Fibroblast of lung (primary cell): Measurements from ENCODE around the gene ATOH8. TPM values are rescaled to one million over a fixed set of nuclear protein-coding genes. Genes with fewer than 3 reads are reported as not detected.
A peak's percentile ranks its signal among the peaks of the same experiment; 100 is the strongest.

Experiments
- DNase-seq, 2 donors: peaks; one replicate each; pipeline versions ENCODE4 v3.0.0 to v3.0.0-alpha.2; 2010; ENCODE audit warnings: low read depth in 2 of 2
- H2AFZ ChIP-seq: 2 replicates; pipeline ENCODE4 v1.5.1; 2012; ENCODE audit warnings: low read length, control low read depth, inconsistent platforms
- H3K27ac ChIP-seq: 2 replicates; pipeline ENCODE4 v1.5.1; 2011; ENCODE audit warnings: low read length, control low read depth; ENCODE audit not compliant: insufficient read depth
- H3K27me3 ChIP-seq: 2 replicates; pipeline ENCODE4 v1.5.1; 2011; ENCODE audit warnings: mild to moderate bottlenecking, low read length; ENCODE audit not compliant: control insufficient read depth, insufficient read depth
- H3K36me3 ChIP-seq: 2 replicates; pipeline ENCODE4 v1.5.1; 2011; ENCODE audit warnings: low read length; ENCODE audit not compliant: control insufficient read depth, insufficient read depth
- H3K4me1 ChIP-seq: 2 replicates; pipeline ENCODE4 v1.5.1; 2011; ENCODE audit warnings: low read length; ENCODE audit not compliant: control insufficient read depth, insufficient read depth; ENCODE audit errors: extremely low read depth
- H3K4me2 ChIP-seq: 2 replicates; pipeline ENCODE4 v1.5.1; 2011; ENCODE audit warnings: low read length, control low read depth; ENCODE audit not compliant: insufficient read depth; ENCODE audit errors: extremely low read depth
- H3K4me3 ChIP-seq, 4 experiments: fragments of 200-600 bp in 1 of 4; sonication (generic) in 1 of 4; replicated peaks in 1 of 4; 2 replicates each; pipeline ENCODE4 v1.5.1; 2011 to 2016; ENCODE audit warnings: low read length in 4 of 4, low read depth in 3 of 4, mild to moderate bottlenecking in 3 of 4, control low read depth in 2 of 4, inconsistent platforms in 1 of 4, mixed read lengths in 1 of 4; ENCODE audit not compliant: insufficient read depth in 1 of 4; ENCODE audit errors: control extremely low read depth in 1 of 4
- H3K79me2 ChIP-seq: 2 replicates; pipeline ENCODE4 v1.5.1; 2012; ENCODE audit warnings: mild to moderate bottlenecking, low read length, inconsistent platforms; ENCODE audit not compliant: control insufficient read depth, insufficient read depth
- H3K9ac ChIP-seq: 2 replicates; pipeline ENCODE4 v1.5.1; 2011; ENCODE audit warnings: mild to moderate bottlenecking, low read length, control low read depth; ENCODE audit not compliant: insufficient read depth
- H3K9me3 ChIP-seq: 2 replicates; pipeline ENCODE4 v1.5.1; 2012; ENCODE audit warnings: low read depth, low read length; ENCODE audit not compliant: control insufficient read depth, insufficient read depth
- H4K20me1 ChIP-seq: 2 replicates; pipeline ENCODE4 v1.5.1; 2011; ENCODE audit warnings: low read length; ENCODE audit not compliant: control insufficient read depth, insufficient read depth; ENCODE audit errors: extremely low read depth
- CTCF ChIP-seq, 2 donors: IDR thresholded peaks in 1 of 2; conservative IDR thresholded peaks in 1 of 2; 1 replicate in 1 of 2; 2 replicates in 1 of 2; pipeline ENCODE4 v1.5.1; 2011 to 2012; ENCODE audit warnings: low read length in 2 of 2, control low read depth in 1 of 2, inconsistent platforms in 1 of 2, low read depth in 1 of 2, mild to moderate bottlenecking in 1 of 2
- EZH2 ChIP-seq: IDR thresholded peaks from 2 replicates; pipeline ENCODE4 v1.5.1; 2012; ENCODE audit warnings: low read length, control low read depth, mild to moderate bottlenecking; ENCODE audit errors: missing control alignments
- polyA plus RNA-seq, 2 donors: library from polyadenylated mRNA; depleted of rRNA in 1 of 2; stranded (reverse) in 1 of 2; unstranded in 1 of 2; fragments of >200 nt; gene quantifications; 2 replicates each; pipeline ENCODE4 v1.2.1, GENCODE V29; 2011 to 2012; ENCODE audit warnings: missing spikeins in 1 of 2
- total RNA-seq: library from RNA; depleted of rRNA; stranded (reverse); fragments of >200 nt; gene quantifications from 2 replicates; pipeline ENCODE4 v1.2.1, GENCODE V29; 2014

ATOH8 gene
- total and polyA plus RNA-seq, 2 donors (not counting 1 experiment from before 2014, with no cell fraction given) = 5.6 to 19.2 TPM

- Histone ChIP-seq H4K20me1 (no peaks in the 10 kb centered on the region), H3K27me3 (no peaks in the 10 kb centered on the region), H3K9me3 (no peaks in the 10 kb centered on the region), H3K4me3 (no peak overlapping the region), H2AFZ (no peak overlapping the region), H3K4me2 (no peak overlapping the region), H3K79me2 (no peaks in the 10 kb centered on the region), H3K36me3 (no peaks in the 10 kb centered on the region), H3K4me1 (peaks cover 15% of the 10 kb centered on the region), H3K27ac (peak overlapping the region; percentile 1), H3K9ac (no peak overlapping the region)
- no peak for TF ChIP-seq CTCF (conservative IDR thresholded peaks at IDR 0.05 in 1 of 2, IDR thresholded peaks at IDR 0.05 in 1 of 2; ENCODE audit: low read depth in 1 of 2, low read length in 2 of 2)
- no peak for TF ChIP-seq EZH2
- peak; percentile 98 to 99 for DNase-seq
Observed at GRCh38 chr2:85705680-85706039, 48.1 kb upstream of the ATOH8 start.

DNA sequence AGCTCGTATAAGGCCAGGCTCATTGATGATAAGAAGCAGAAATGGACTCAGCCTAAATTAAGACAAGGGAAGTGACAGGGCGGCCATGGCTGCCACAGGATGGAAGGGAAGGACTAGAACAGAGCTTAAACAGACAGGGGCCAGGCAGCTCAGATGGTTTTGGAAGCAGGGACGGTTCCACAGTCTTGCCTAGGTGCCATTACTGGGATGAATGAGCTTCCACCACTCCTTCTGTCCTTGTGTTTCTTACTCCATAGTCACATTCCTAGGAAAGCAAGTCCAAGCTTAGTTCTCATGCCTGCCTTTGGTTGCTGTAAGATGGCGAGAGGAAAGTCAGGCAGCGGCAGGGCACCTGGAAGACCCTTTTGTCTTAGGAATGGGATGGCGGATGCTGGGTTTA lies 47.7 kb upstream of the ATOH8 start:
- Histone ChIP-seq H2AFZ (no peak overlapping the region), H4K20me1 (no peaks in the 10 kb centered on the region), H3K27ac (no peak overlapping the region), H3K36me3 (no peaks in the 10 kb centered on the region), H3K27me3 (no peaks in the 10 kb centered on the region), H3K4me2 (no peak overlapping the region), H3K4me1 (peaks cover 18% of the 10 kb centered on the region), H3K79me2 (no peaks in the 10 kb centered on the region), H3K4me3 (no peak overlapping the region), H3K9me3 (no peaks in the 10 kb centered on the region), H3K9ac (no peak overlapping the region)
- no peak for TF ChIP-seq EZH2
- TF ChIP-seq CTCF (conservative IDR thresholded peaks at IDR 0.05 in 1 of 2, IDR thresholded peaks at IDR 0.05 in 1 of 2; ENCODE audit: low read depth in 1 of 2, low read length in 2 of 2) = no peak
- no peak for DNase-seq

- TF ChIP-seq EZH2 = no peak
- no peak for TF ChIP-seq CTCF (conservative IDR thresholded peaks at IDR 0.05 in 1 of 2, IDR thresholded peaks at IDR 0.05 in 1 of 2; ENCODE audit: low read depth in 1 of 2, low read length in 2 of 2)
- H3K79me2 ChIP-seq = no peaks in the 10 kb centered on the region
- DNase-seq = no peak
- no peak overlapping the region for H2AFZ ChIP-seq
- no peak overlapping the region for H3K9ac ChIP-seq
- no peak overlapping the region for H3K4me2 ChIP-seq
- no peak overlapping the region for H3K4me3 ChIP-seq
- H3K9me3 ChIP-seq = no peaks in the 10 kb centered on the region
- no peaks in the 10 kb centered on the region for H4K20me1 ChIP-seq
- H3K27me3 ChIP-seq = no peaks in the 10 kb centered on the region
- no peak overlapping the region for H3K27ac ChIP-seq
- H3K4me1 ChIP-seq = peaks cover 20% of the 10 kb centered on the region
- no peaks in the 10 kb centered on the region for H3K36me3 ChIP-seq
Observed at GRCh38 chr2:85706599-85707296, 47.0 kb upstream of the ATOH8 start.
